ENCODE data around the gene EED.

EED gene

GRCh38 chr11:86196913-86197312, 47.6 kb upstream of the EED start:
- Histone ChIP-seq H3K4me1 (ENCODE audit: low read length) (peaks cover 49% of the 10 kb centered on the region), H3K9ac (ENCODE audit: low read length) (no peak overlapping the region), H2AFZ (ENCODE audit: low read depth, low read length) (no peak overlapping the region), H3K9me3 (ENCODE audit: insufficient read depth, low read length) (no peaks in the 10 kb centered on the region), H3K36me3 (replicated peaks; ENCODE audit: low read depth, low read length) (no peaks in the 10 kb centered on the region), H4K20me1 (ENCODE audit: insufficient read depth, low read length) (no peaks in the 10 kb centered on the region), H3K4me2 (ENCODE audit: low read length) (no peak overlapping the region), H3K27me3 (ENCODE audit: low read depth, low read length) (peaks cover 4% of the 10 kb centered on the region; the same call in 1 of the 2 replicates), H3K4me3 (ENCODE audit: low read length) (no peak overlapping the region), H3K27ac (ENCODE audit: low read length) (no peak overlapping the region), H3K79me2 (ENCODE audit: low read length) (no peaks in the 10 kb centered on the region)
- TF ChIP-seq CTCF (IDR thresholded peaks at IDR 0.05; ENCODE audit: low read depth, low read length) (no peak), EZH2phosphoT487 (IDR thresholded peaks at IDR 0.05; ENCODE audit: low read depth) (no peak)

GRCh38 chr11:86197448-86197847, 47.1 kb upstream of the EED start:
- Histone ChIP-seq H3K36me3 (replicated peaks; ENCODE audit: low read depth, low read length) (no peaks in the 10 kb centered on the region), H4K20me1 (ENCODE audit: insufficient read depth, low read length) (no peaks in the 10 kb centered on the region), H3K9ac (ENCODE audit: low read length) (no peak overlapping the region), H3K9me3 (ENCODE audit: insufficient read depth, low read length) (no peaks in the 10 kb centered on the region), H3K27ac (ENCODE audit: low read length) (no peak overlapping the region), H3K79me2 (ENCODE audit: low read length) (no peaks in the 10 kb centered on the region), H3K4me2 (ENCODE audit: low read length) (no peak overlapping the region), H3K27me3 (ENCODE audit: low read depth, low read length) (peaks cover 4% of the 10 kb centered on the region; the same call in 1 of the 2 replicates), H3K4me1 (ENCODE audit: low read length) (peaks cover 48% of the 10 kb centered on the region), H3K4me3 (ENCODE audit: low read length) (no peak overlapping the region), H2AFZ (ENCODE audit: low read depth, low read length) (no peak overlapping the region)
- no peak for TF ChIP-seq EZH2phosphoT487 (IDR thresholded peaks at IDR 0.05; ENCODE audit: low read depth)
- TF ChIP-seq CTCF (IDR thresholded peaks at IDR 0.05; ENCODE audit: low read depth, low read length): no peak

- no peak overlapping the region for H3K9ac ChIP-seq (ENCODE audit: low read length)
- no peaks in the 10 kb centered on the region for H3K36me3 ChIP-seq (replicated peaks; ENCODE audit: low read depth, low read length)
Observed at GRCh38 chr11:86198139-86198538, 46.4 kb upstream of the EED start.

GRCh38 chr11:86199354-86199753, 45.2 kb upstream of the EED start:
- no peaks in the 10 kb centered on the region for H3K9me3 ChIP-seq (ENCODE audit: insufficient read depth, low read length)
- no peak overlapping the region for H2AFZ ChIP-seq (ENCODE audit: low read depth, low read length)
- H3K4me1 ChIP-seq (ENCODE audit: low read length): peaks cover 45% of the 10 kb centered on the region
- H3K27ac ChIP-seq (ENCODE audit: low read length): no peak overlapping the region
- H3K27me3 ChIP-seq (ENCODE audit: low read depth, low read length): peaks cover 4% of the 10 kb centered on the region; the same call in 1 of the 2 replicates
- H3K9ac ChIP-seq (ENCODE audit: low read length): no peak overlapping the region
- TF ChIP-seq EZH2phosphoT487 (IDR thresholded peaks at IDR 0.05; ENCODE audit: low read depth) (no peak), CTCF (IDR thresholded peaks at IDR 0.05; ENCODE audit: low read depth, low read length) (no peak)
- H3K4me3 ChIP-seq (ENCODE audit: low read length): no peak overlapping the region
- H3K4me2 ChIP-seq (ENCODE audit: low read length): no peak overlapping the region
- H4K20me1 ChIP-seq (ENCODE audit: insufficient read depth, low read length): no peaks in the 10 kb centered on the region
- H3K79me2 ChIP-seq (ENCODE audit: low read length): no peaks in the 10 kb centered on the region
- no peaks in the 10 kb centered on the region for H3K36me3 ChIP-seq (replicated peaks; ENCODE audit: low read depth, low read length)

More at GRCh38 chr11:86198139-86198538, 46.4 kb upstream of the EED start:
- Histone ChIP-seq H3K79me2 (ENCODE audit: low read length) (no peaks in the 10 kb centered on the region), H4K20me1 (ENCODE audit: insufficient read depth, low read length) (no peaks in the 10 kb centered on the region), H3K27ac (ENCODE audit: low read length) (no peak overlapping the region), H3K4me2 (ENCODE audit: low read length) (no peak overlapping the region), H2AFZ (ENCODE audit: low read depth, low read length) (no peak overlapping the region), H3K4me3 (ENCODE audit: low read length) (no peak overlapping the region), H3K4me1 (ENCODE audit: low read length) (peaks cover 44% of the 10 kb centered on the region), H3K27me3 (ENCODE audit: low read depth, low read length) (peaks cover 4% of the 10 kb centered on the region; the same call in 1 of the 2 replicates), H3K9me3 (ENCODE audit: insufficient read depth, low read length) (no peaks in the 10 kb centered on the region)
- TF ChIP-seq CTCF (IDR thresholded peaks at IDR 0.05; ENCODE audit: low read depth, low read length): no peak
- TF ChIP-seq EZH2phosphoT487 (IDR thresholded peaks at IDR 0.05; ENCODE audit: low read depth): no peak

Measured in OCI-LY3 (cell line).